Measurements from ENCODE around the gene XAB2.

XAB2 gene

DNA sequence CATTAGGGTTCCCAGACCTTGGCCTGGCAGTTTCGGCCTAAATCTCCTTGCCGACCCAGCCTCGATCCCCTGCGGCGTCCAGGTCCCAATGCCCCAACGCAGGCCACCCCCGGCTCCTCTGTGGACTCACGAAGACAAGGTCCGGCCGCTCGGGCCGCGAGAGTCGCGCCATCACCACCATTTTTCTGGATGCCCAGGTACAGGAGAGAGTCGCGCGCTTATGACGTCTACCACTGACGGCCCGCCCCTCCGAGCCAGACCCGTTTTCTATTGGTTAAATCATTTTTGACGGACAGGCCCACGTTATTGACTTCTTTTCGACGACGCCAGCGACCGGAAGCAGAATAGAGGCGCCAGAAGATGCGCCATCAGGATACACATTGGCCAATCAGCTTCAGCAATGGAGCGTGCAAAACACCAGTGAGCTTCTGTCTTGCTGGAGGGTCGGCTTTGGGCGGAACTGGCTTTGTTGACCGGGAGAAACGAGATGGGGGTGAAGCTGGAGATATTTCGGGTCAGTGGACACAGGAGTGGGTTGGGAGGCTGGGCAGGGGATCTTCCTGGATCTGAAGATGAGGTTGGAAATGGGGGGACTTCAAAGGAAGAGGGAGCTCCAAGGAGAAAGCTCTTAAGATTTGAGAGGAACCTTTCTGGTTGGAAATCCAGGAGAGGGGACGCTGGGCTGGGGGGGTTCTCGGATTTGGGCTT, at the start of gene XAB2, which contains the start of gene PET100:
Gene XAB2 (minus strand): TSS at position 199 of the 708 bp plus-strand sequence. CDS start 18 bp downstream, at position 181.
Gene PET100 (plus strand): TSS at position 447 of the 708 bp plus-strand sequence. CDS start 41 bp downstream, at position 488.
- DNase-seq (ENCODE audit: low read depth, low spot score) = peak; percentile 96
- peak within 1 kb of the TSS; percentile 24 for H3K27ac ChIP-seq

DNA sequence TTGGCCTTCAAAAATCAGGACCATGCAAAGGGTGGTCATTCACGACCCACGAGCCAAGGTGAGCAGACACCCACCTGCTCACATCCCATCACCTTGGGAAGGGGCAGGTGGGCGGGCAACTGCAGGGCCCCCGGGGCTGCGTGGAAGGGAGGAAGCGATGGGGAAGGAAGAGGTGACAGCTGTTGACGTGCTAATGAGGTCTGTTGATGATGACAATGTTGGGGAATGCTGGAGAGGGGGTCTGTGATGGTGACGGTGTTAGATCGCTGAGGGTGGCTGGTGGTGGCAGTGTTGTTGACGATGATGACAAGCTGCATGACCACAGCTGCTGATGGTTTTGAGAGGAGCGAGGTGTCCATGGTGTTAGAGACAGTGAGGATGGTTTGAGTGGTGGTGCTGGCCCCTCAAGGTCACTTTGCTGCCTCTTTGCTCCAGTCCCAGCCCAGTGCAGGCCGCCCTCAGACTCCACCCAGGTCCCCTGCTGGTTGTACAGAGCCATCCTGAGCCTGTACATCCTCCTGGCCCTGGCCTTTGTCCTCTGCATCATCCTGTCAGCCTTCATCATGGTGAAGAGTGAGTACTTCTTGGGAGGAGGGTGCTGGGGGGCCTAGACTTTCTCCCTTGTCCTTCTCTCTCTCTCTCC, 48.4 kb upstream of the XAB2 start:
- H3K27ac ChIP-seq = no peak overlapping the region
- DNase-seq (ENCODE audit: low read depth, low spot score) = no peak

DNA sequence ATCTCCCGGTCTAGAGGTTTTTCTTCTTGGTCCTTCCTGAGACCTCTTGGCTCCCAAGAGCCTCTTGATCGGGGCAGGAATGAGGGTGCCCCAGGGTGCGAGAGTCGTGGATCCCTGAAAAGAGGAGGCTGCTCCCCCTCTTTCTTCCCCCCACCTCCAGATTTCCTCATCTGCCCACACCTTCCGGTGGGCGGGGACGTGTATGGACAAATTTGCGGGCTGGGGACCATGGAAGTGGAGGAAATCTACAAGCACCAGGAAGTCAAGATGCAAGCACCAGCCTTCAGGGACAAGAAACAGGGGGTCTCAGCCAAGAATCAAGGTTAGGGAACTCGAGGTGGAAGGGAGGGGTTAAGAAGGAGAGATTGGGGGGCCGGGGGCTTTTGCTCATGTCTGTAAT, 47.5 kb upstream of the XAB2 start, which contains the start of gene MCEMP1:
Gene MCEMP1 (plus strand): TSS at position 237 of the 400 bp plus-strand sequence. CDS start 31 bp downstream, at position 268.
- H3K27ac ChIP-seq = no peak within 1 kb of the TSS
- DNase-seq (ENCODE audit: low read depth, low spot score) = no peak

DNA sequence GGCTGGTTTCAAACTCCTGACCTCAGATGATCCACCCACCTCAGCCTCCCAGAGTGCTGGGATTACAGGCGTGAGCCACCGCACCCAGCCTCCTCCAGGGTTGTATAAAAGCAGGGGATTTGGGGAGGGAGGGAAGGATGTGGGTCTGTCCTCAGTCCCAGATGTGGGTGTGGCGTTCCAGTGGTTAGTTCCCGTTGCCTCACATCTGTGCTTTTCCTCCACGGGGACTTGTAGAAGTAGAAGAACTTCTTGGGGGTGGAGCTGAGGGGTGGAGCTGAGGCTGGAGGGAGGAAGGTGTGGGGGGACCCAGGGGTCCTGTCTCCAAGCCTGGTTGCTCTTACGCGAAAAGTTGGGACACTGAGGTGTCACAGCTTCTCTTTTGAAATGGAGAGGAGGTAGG, 47.0 kb upstream of the XAB2 start:
- H3K27ac ChIP-seq = no peak overlapping the region
- no peak for DNase-seq (ENCODE audit: low read depth, low spot score)

DNA sequence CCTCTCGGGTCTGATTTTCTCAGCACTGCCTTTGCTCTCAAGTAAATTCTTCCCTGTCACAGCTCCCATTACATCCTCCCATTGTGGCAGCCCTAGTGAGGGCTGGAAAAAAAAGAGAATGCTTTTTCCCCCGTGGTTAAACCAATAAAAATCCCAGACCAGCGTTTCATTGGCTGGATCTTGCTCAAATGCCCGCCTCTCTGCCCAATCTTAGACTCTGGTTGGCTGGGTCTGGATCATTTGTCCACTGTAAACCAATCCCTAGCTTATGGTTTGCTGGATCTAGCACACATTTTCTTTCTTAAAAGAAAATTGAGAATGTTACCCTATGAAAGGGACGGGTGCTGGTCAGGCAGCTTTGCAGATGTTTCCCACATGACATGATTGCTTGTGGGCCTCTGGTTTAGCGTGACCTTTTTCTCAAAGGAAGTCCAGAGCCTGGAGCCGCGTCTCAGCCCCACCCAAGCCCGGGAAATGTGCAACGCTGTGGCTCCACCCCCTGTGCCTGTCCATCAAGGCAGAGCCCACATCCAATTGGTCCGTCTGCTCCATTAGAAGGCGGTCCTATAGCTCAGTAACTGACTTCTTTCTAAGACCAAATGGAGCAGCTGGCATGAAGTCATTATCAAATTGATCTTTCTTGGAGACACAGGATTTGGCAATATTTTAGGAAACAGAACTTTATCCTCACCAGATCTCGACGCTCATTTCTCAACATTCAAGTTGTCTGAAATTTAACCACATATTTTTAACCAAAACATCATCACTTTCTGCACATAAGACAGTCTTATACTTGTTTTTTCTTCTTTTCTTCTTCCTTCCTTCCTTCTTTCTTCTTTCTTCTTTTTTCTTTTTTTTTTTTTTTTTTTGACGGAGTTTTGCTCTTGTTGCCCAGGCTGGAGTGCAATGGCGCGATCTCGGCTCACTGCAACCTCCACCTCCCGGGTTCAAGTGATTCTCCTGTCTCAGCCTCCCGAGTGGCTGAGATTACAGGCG, 45.0 kb upstream of the XAB2 start:
- DNase-seq (ENCODE audit: low read depth, low spot score) = no peak
- no peak overlapping the region for H3K27ac ChIP-seq

DNA sequence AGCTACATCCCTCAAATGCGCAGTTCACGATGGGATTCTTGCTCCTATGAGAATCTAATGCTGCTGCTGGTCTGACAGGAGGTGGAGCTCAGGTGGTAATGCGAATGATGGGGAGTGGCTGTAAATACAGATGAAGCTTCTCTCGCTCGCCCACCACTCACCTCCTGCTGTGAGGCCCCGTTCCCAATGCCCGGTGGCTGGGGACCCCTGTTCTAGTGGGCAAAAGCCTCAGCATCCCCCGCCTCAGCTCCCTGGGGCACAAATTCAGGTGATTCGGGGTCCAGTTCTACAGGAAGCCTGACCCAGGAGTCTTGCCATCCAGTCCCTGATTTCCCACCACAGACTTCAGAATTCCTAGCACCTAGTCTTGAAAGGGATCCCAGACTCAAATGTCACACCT, 43.2 kb upstream of the XAB2 start:
- no peak overlapping the region for H3K27ac ChIP-seq
- no peak for DNase-seq (ENCODE audit: low read depth, low spot score)

DNA sequence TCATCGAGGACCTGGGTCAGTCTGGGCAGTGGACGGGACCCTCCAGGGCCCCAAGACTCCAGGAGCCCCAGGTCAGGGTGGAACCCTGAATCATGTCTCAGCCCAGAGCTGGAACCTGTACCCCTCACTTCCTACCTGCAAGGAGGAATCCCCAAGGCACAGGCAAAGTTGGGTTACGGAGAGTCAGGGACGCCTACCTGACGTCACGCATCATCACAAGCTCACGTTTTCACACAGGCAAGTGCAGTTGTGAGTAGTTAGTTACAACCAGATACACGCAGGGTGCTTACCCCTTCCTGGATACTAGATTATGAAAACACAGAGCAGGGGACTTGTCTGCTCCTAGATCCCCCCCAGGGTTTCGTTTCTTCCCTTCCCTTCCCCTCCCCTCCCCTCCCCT, 41.4 kb upstream of the XAB2 start:
- H3K27ac ChIP-seq = no peak overlapping the region

DNA sequence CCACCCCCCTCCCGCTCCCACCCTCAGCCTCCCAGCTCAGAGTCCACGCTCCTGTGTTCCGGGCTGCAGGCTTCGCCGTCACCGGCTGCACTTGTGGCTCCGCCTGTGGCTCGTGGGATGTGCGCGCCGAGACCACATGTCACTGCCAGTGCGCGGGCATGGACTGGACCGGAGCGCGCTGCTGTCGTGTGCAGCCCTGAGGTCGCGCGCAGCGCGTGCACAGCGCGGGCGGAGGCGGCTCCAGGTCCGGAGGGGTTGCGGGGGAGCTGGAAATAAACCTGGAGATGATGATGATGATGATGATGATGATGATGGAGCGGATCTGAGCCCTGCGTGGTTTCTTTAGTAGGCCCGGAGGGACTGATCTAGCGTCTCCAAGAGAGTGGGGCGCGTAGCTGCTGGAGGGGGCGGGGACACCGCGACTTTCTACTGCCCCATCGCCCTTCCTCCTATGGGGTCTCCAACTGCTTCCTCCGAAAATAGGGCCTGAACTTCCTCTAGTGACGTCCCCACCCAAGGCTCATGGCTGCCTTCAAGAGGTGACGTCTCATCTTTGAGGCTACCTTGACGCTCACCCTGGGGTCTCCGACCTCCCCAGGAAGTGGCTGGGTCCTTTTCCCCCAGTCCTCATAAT, 40.9 kb upstream of the XAB2 start:
- H3K27ac ChIP-seq = no peak overlapping the region
- no peak for DNase-seq (ENCODE audit: low read depth, low spot score)

More for the DNA sequence above, 41.4 kb upstream of the XAB2 start:
- no peak for DNase-seq (ENCODE audit: low read depth, low spot score)

DNA sequence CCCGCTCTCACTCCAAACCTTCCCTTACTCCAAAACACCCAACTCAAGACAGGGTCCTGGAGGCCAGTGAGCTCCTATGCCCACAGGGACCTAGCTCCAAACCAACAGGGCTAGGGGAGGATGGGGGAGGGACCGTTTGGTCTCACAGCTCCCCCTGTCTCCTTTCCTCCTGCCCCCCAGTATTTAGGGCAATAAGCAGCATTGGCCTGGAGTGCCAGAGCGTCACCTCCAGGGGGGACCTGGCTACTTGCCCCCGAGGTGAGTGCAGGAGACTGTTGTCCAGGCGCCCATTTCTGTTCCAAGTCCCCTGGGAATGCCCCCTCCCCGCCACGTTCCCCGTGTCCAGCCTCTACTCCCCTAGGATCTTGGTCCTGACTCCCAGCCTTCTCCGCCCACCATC, 40.3 kb upstream of the XAB2 start:
- H3K27ac ChIP-seq = no peak overlapping the region

DNA sequence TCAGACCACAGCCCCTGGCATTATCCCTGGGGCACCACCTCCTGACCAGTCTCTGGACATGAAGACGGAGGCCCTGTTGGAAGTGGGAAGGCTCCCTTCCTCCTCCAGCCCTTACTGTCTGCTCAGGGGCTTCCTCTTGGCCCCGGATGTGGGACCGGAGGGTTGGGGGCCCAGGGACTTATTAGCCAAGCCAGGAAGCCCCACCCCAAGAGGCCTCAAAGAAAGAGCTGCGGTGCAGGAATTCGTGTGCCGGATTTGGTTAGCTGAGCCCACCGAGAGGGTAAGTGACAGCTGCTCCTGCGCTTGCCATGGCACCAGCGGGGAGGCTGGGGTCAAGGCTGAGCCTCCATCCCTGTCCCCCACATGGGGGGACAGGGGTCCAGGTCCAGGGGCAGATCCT, 39.5 kb upstream of the XAB2 start, which contains the start of gene RETN:
Gene RETN (plus strand): TSS at position 208 of the 400 bp plus-strand sequence. CDS start 278 bp downstream, outside the sequence.
- no peak for DNase-seq (ENCODE audit: low read depth, low spot score)
- no peak within 1 kb of the TSS for H3K27ac ChIP-seq

More for the DNA sequence above, 40.3 kb upstream of the XAB2 start:
- DNase-seq (ENCODE audit: low read depth, low spot score) = no peak

DNA sequence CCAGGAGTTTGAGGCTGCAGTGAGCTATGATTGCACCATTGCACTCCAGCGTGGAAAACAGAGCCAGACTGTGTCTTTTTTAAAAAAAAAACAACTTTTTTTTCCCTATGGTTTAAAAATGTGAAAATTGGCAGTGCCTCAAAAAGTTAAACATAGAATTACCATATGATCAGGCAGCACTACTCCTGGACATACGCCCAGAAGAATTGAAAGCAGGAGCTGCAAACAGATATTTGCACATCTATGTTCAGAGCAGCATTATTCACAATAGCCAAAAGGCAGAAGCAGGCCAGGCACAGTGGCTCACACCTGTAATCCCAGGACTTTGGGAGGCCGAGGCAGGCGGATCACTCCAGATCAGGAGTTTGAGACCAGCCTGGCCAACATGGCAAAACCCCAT, 35.7 kb upstream of the XAB2 start:
- no peak overlapping the region for H3K27ac ChIP-seq
- DNase-seq (ENCODE audit: low read depth, low spot score) = no peak

DNA sequence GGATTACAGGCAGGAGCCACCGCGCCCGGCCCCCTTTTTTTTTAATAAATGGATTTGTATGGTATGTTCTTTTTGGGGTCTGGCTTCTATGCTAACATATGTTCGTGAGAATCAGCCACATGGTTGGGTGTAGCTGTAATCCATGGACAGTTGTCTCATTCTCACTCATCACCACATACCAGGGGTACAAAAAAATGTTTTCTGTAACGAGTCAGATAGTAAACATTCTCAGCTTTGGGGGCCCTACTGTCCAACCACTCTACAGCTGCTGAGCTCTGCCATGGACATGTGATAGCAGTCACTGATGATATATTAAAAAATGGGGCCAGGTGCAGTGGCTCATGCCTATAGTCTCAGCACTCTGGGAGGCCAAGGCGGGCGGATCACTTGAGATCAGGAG, 34.4 kb upstream of the XAB2 start:
- DNase-seq (ENCODE audit: low read depth, low spot score) = no peak
- no peak overlapping the region for H3K27ac ChIP-seq

DNA sequence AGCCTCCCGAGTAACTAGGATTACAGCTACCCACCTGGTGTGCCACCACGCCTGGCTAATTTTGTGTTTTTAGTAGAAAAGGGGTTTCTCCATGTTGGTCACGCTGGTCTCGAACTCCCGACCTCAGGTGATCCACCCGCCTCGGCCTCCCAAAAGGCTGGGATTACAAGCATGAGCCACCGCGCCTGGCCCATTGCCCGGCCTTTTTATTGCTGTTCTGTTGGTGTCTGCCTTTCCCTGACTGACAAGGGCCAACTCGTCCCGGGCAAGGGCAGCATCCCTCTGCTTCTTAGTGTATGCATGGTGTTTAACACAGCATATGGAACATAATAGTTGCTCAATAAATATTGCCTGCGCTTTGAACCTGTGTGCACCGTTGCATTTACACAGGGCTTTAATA, 33.3 kb upstream of the XAB2 start:
- no peak overlapping the region for H3K27ac ChIP-seq
- no peak for DNase-seq (ENCODE audit: low read depth, low spot score)

DNA sequence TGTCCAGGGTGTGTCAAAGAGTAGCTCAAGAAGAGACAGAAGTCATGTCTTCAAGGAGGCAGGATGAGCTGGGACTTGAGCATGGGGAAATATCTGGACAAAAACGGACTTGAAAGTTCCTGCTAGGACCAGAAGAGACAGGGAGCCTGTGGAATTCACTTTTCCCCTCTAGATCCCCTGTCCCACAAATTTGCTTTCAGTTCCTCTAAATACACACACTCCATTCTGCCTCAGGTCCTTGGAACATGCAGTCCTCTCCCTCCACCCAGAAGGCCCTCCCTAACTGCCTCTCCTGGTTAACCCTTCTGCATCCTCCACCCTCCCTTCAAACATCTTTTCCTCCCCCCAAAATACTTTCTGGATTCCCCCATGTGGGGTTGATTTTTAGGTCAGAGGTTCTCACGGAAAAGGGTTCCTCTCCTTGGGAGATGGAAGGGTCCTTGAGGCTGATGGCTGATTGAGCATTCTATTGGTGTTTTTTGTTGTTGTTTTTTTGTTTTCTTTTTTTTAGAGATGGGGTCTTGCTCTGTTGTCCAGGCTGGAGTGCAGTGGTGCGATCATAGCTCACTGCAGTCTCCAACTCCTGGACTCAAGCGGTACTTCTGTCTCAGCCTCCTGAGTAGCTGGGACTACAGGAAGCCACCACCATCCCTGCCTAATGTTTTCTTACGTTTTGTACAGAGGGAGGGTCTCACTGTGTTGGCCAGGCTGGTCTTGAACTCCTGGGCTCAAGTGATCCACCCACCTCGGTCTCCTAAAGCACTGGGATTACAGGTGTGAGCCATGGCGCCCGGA, 32.6 kb upstream of the XAB2 start:
- DNase-seq (ENCODE audit: low read depth, low spot score) = no peak
- H3K27ac ChIP-seq = no peak overlapping the region

DNA sequence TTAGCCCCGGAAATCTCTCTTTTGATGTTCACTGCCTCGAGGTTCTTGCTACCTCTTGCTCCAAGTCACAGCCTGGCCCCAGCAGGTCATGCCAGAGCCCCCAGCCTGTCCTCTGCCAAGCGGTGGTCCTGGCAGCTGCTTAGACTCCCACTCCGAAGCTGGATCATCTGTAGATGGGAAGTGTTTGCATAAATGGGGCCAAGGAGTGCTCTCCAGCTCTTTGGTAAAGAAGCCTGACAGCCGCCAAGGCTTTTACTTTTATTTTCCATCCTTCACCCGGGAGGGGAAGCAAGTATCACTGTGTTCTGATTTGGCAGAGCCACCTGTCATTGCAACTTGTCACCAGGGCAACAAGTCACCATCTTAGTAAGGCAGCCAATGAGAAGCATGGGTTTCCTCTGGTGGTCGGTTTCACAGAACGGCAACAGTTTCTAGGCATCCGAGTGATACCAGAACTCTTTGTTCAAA, 28.9 kb upstream of the XAB2 start:
- H3K27ac ChIP-seq = no peak overlapping the region
- no peak for DNase-seq (ENCODE audit: low read depth, low spot score)

DNA sequence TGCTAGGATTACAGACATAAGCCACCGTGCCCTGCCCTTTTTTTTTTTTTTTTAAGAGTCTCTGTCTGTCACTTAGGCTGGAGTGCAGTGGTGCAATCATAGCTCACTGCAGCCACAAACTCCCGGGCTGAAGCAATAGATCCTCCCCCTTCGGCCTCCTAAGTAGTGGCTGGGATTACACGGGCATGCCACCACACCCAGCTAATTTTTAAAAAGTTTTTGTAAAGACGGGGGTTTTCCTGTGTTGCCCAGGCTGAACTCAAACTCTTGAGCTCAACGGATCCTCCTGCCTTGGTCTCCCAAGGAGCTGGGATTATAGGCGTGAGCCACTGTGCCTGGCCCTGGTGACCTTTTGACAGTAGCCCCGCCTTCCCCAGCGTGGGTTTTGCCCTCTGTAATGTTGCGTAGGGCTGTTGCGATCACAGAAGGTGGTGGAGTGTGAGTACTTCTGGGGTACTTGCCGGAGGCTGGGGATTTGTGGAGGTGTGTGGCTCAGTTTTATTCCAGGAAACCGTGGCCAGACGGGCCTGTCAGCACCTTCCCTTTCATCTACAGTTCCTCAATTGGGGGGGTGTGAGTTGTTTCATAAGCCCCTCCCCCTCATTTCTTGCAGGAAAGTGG, 27.9 kb upstream of the XAB2 start:
- DNase-seq (ENCODE audit: low read depth, low spot score) = no peak
- no peak overlapping the region for H3K27ac ChIP-seq

DNA sequence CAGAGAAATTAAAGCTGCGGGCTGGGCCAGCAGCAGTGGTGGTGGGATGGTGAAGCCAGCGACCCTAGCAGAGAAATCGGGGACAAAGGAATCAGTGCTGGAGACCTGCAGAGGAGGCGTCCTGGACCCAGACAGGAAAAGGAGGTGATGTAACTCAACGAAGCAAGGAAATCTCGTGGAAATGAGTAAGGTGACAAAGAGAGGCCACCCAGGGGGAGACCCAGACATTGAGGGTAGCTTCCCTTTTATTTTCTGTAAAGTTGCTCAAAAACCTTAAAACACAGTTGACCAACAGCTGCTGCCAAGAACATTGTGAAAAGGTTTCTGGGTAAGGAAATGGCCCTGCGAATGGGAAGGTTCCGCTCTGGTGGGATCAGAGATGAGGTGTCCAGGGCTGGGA, 26.2 kb upstream of the XAB2 start:
- DNase-seq (ENCODE audit: low read depth, low spot score) = no peak

DNA sequence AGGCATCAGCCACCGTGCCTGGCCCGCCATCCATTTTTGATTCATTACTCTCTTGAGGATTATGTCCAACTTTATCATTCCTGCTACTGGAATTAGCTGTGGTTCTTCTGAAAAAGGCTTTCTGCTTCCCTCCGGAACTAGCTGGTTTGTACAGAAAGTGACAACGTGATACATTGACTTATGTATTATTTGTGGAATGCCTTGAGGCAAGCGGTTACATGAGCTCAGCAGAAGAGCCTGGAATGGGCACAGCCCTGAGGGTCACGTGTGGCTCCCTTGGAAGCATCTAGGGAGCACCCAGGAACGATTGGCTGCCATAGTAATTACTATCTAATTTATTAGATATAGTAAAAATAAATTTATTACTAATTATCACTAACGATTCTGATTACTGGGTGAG, 25.1 kb upstream of the XAB2 start:
- DNase-seq (ENCODE audit: low read depth, low spot score) = no peak

More for the DNA sequence above, 26.2 kb upstream of the XAB2 start:
- no peak overlapping the region for H3K27ac ChIP-seq

More for the DNA sequence above, 25.1 kb upstream of the XAB2 start:
- no peak overlapping the region for H3K27ac ChIP-seq

Measured in epithelial cell of prostate (primary cell).